Ishikawa (cell line): ENCODE measurements around the gene METTL1.

Source experiments
- CREB1 ChIP-seq: IDR thresholded peaks from 2 replicates; pipeline ENCODE4 v1.6.1; 2012; ENCODE audit warnings: low read depth
- EP300 ChIP-seq: IDR thresholded peaks from 2 replicates; pipeline ENCODE4 v1.6.1; 2012; ENCODE audit warnings: borderline replicate concordance
- FOXM1 ChIP-seq: IDR thresholded peaks from 2 replicates; pipeline ENCODE4 v1.6.1; 2012; ENCODE audit warnings: low read depth, borderline replicate concordance
- MAX ChIP-seq: IDR thresholded peaks from 2 replicates; pipeline ENCODE4 v1.6.1; 2012
- REST ChIP-seq: IDR thresholded peaks from 2 replicates; pipeline ENCODE4 v1.6.1; 2012; ENCODE audit warnings: low read depth, mild to moderate bottlenecking
- TAF1 ChIP-seq: IDR thresholded peaks from 2 replicates; pipeline ENCODE4 v1.6.1; 2012; ENCODE audit warnings: low read depth, mild to moderate bottlenecking
- TCF12 ChIP-seq: IDR thresholded peaks from 2 replicates; pipeline ENCODE4 v1.6.1; 2012; ENCODE audit warnings: low read depth
- YY1 ChIP-seq: IDR thresholded peaks from 2 replicates; pipeline ENCODE4 v1.6.1; 2012; ENCODE audit warnings: low read depth

GRCh38 chr12:57813971-57814772, 42.3 kb upstream of the METTL1 start:
- TF ChIP-seq TCF12 (no peak), YY1 (no peak), REST (no peak), MAX (no peak), TAF1 (no peak), FOXM1 (no peak), EP300 (no peak), CREB1 (no peak)
